Subcutaneous adipose tissue (tissue), 4 donors: ENCODE data around the gene C11orf71. TPM values are rescaled to one million over a fixed set of nuclear protein-coding genes. Genes with fewer than 3 reads are reported as not detected.

ENCODE experiments used
- CTCF ChIP-seq: fragments of 450-650 bp; IDR thresholded peaks from one replicate; pipeline ENCODE4 v1.5.1; 2016; ENCODE audit warnings: low read depth, mild to moderate bottlenecking, control low read depth, antibody characterized with exemption, moderate library complexity
- total RNA-seq, 4 donors: library from RNA; depleted of rRNA; stranded (reverse); fragments of >200 nt; gene quantifications; one replicate each; pipeline ENCODE4 v1.1.0, GENCODE V29; 2016

The C11orf71 gene
- total RNA-seq, 4 donors from 2014 or later: 4.4 to 12.6 (median 9.2) TPM

DNA sequence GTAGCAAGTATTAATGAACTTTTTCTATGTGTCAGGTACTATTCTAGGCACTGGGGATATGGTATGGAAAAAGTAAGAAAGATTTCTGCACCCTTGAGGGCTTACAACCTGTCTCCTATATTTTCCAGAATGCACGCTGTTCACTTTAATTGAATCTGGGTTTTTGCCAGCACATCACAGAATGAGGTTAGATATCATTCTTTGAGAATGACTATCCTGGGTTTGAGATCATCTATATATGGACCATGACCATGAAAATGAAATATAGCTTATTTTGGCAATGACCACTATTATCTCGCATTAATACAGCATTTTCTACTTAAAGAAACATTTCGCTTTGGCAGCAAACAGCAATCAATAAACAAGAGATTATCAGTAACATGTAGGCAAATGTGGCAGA is 46.9 kb downstream of the C11orf71 start:
- TF ChIP-seq CTCF: no peak

DNA sequence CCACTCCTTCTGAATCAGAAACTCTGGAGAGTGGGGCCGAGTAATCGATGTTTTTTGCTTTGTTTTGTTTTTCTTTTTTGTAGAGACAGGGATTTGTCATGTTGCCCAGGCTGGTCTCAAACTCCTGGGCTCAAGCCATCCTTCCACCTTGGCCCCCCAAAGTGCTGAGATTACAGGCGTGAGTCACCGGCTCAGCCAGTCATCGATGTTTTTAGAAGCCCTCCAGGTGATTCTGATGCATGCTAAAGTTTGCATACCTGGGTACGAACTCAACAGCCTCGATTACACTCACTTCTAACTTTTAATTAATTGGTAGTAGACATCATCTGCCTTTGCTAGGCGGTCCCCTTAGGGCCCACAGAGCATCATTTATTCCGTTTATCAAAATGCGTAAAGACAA is 50.3 kb downstream of the C11orf71 start:
- TF ChIP-seq CTCF: no peak

Other genes starting within 250 kb of the C11orf71 start
- gene NNMT, start 104.1 kb downstream of the C11orf71 start, total RNA-seq: 1,000 to 10,000 TPM in 1 of 4 donors, 100 to 1,000 TPM in 3; 371 to 1,487 (median 726) TPM
- gene RBM7, start 155 bp upstream of the C11orf71 start, total RNA-seq: 10 to 100 TPM; 22.8 to 49.6 (median 26.1) TPM
- gene REXO2, start 39.0 kb upstream of the C11orf71 start, total RNA-seq: 100 to 1,000 TPM in 2 of 4 donors, 10 to 100 TPM in 2; 74.2 to 180 (median 92.0) TPM
- gene NXPE1, start 159.4 kb upstream of the C11orf71 start, total RNA-seq: not detected
- under 1 TPM in 1 of 4 donors, not detected in 3; 0.22 TPM for gene NXPE4, start 195.3 kb upstream of the C11orf71 start, total RNA-seq